AG04450 (cell line): ENCODE measurements around the gene UQCR10. TPM values are rescaled to one million over a fixed set of nuclear protein-coding genes. Genes with fewer than 3 reads are reported as not detected.
A peak's percentile ranks its signal among the peaks of the same experiment; 100 is the strongest.

Experiments
- CTCF ChIA-PET: fragments of 300-600, 350-600 bp; formaldehyde crosslinking; extraction: SDS; loops from one replicate; lab custom pipeline; 2022; ENCODE audit warnings: antibody characterized with exemption, inconsistent platforms; lab: Charles Lee
- POLR2A ChIA-PET: fragments of 350-600 bp; formaldehyde crosslinking; extraction: SDS; loops from one replicate; lab custom pipeline; 2021; ENCODE audit warnings: antibody characterized with exemption, inconsistent platforms; lab: Yijun Ruan, JAX
- DNase-seq: peaks from one replicate; pipeline ENCODE4 v3.0.0-alpha.2; 2011; ENCODE audit warnings: low read depth, low spot score
- H3K27ac ChIP-seq: one replicate; pipeline ENCODE4 v1.5.1; 2012; ENCODE audit warnings: low read depth, low read length, control low read depth
- H3K27me3 ChIP-seq: one replicate; pipeline ENCODE4 v1.6.0; 2012; ENCODE audit warnings: low read length; ENCODE audit not compliant: control insufficient read depth, insufficient read depth
- H3K4me3 ChIP-seq: 2 replicates; pipeline ENCODE4 v1.5.1; 2011; ENCODE audit warnings: mild to moderate bottlenecking, low read depth, low read length, control low read depth
- H3K9me3 ChIP-seq: 2 replicates; pipeline ENCODE4 v1.5.1; 2012; ENCODE audit warnings: low read length; ENCODE audit not compliant: control insufficient read depth, insufficient read depth
- polyA minus RNA-seq: library from RNA; depleted of rRNA, polyadenylated mRNA; stranded (reverse); fragments of >200 nt; gene quantifications from 2 replicates; pipeline ENCODE4 v1.2.3, GENCODE V29; 2011; rRNA and poly(A)+ RNA removed
- polyA plus RNA-seq: library from polyadenylated mRNA; depleted of rRNA; stranded (reverse); fragments of >200 nt; gene quantifications from 2 replicates; pipeline ENCODE4 v1.2.3, GENCODE V29; 2011; rRNA removed
- TF ChIP-seq, protein P1 (sequence below): IDR thresholded peaks from 2 replicates; pipeline ENCODE4 v1.5.1; 2011; ENCODE audit warnings: low read depth, low read length, control low read depth, inconsistent platforms

The UQCR10 gene
- polyA plus RNA-seq (170 and 197 TPM in 2 replicates), polyA minus RNA-seq (109 and 115 TPM in 2 replicates)

DNA sequence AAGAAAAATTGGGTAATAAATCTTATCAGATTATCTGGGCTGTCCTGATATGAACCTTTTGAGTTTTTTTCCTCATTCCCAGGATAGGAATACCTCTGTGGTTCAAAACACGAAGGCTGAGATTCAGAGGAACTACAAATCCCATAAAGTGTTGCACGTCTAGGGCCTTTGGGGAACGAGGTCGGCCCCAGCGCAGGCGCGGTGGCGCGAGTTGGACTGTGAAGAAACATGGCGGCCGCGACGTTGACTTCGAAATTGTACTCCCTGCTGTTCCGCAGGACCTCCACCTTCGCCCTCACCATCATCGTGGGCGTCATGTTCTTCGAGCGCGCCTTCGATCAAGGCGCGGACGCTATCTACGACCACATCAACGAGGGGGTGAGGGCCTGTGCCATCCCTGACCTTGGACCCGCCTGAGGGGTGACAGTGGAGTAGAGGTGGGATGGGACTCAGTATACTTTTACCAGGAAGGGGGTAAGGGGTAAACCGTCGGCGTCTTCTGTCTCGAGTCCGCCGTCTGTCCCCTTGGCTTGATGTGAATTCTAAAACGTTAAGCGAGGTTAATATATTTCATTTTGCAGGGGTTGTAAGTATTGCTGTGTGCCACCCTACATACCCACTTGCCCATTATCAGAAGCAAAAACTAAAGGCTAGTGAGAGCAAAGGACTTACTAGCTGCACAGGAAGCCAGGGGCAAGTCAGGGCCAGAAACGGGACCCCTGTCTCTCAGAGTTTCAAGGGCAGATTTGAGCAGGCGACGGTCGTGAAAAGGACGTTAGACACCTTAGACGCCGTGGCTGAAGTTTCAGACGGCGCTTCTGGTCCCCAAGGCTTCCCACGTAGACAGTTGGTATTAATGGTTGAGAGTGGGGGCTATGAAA lies at the start of gene UQCR10:
Gene UQCR10, plus strand, starts transcription at position 199 of the 881 bp plus-strand sequence. Its CDS starts 30 bp downstream, at position 229.
- POLR2A ChIA-PET: interaction anchor here (0.8 to 1.3 kb wide), 4 partner anchors 32 to 116 kb away, joined by 3 to 5 read pairs (median 4); no protein-coding TSS in a partner anchor
- TF ChIP-seq, protein P1, sequence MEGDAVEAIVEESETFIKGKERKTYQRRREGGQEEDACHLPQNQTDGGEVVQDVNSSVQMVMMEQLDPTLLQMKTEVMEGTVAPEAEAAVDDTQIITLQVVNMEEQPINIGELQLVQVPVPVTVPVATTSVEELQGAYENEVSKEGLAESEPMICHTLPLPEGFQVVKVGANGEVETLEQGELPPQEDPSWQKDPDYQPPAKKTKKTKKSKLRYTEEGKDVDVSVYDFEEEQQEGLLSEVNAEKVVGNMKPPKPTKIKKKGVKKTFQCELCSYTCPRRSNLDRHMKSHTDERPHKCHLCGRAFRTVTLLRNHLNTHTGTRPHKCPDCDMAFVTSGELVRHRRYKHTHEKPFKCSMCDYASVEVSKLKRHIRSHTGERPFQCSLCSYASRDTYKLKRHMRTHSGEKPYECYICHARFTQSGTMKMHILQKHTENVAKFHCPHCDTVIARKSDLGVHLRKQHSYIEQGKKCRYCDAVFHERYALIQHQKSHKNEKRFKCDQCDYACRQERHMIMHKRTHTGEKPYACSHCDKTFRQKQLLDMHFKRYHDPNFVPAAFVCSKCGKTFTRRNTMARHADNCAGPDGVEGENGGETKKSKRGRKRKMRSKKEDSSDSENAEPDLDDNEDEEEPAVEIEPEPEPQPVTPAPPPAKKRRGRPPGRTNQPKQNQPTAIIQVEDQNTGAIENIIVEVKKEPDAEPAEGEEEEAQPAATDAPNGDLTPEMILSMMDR: no peak

DNA sequence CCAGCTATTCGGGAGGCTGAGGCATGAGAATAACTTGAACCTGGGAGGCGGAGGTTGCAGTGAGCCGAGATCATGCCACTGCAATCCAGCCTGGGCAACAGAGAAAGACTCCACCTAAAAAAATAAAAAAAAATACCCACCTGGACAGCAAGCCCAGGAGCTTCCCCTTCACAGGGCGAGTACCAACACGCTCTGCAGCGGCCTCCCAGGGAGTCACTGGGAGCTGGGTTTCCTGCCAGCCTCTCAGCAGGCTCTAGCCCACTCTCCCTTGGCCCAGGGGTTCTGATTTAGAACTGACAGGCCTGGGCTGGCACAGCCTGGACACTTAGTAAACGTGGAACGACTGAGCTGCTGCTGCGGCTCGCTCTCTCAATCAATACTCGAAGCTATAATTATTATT lies 49.4 kb upstream of the UQCR10 start:
- H3K27ac ChIP-seq: no peak overlapping the region
- no peak overlapping the region for H3K4me3 ChIP-seq
- no peak for DNase-seq
- H3K27me3 ChIP-seq: peaks cover 62% of the 10 kb centered on the region
- ChIA-PET CTCF (no interaction called here), POLR2A (no interaction called here)
- no peaks in the 10 kb centered on the region; the same call in 1 of the 2 replicates for H3K9me3 ChIP-seq
- TF ChIP-seq, protein P1: no peak

More for the DNA sequence above, at the start of gene UQCR10:
- no peaks in the 10 kb centered on the region for H3K27me3 ChIP-seq
- peak within 1 kb of the TSS; percentile 100 for H3K4me3 ChIP-seq
- H3K27ac ChIP-seq: peak within 1 kb of the TSS; percentile 47
- H3K9me3 ChIP-seq: no peaks in the 10 kb centered on the region
- peak; percentile 69 for DNase-seq
- CTCF ChIA-PET: interaction anchor here (0.7 to 1.5 kb wide), 3 partner anchors 78 to 321 kb away, joined by 3 to 5 read pairs (median 3); no protein-coding TSS in a partner anchor

DNA sequence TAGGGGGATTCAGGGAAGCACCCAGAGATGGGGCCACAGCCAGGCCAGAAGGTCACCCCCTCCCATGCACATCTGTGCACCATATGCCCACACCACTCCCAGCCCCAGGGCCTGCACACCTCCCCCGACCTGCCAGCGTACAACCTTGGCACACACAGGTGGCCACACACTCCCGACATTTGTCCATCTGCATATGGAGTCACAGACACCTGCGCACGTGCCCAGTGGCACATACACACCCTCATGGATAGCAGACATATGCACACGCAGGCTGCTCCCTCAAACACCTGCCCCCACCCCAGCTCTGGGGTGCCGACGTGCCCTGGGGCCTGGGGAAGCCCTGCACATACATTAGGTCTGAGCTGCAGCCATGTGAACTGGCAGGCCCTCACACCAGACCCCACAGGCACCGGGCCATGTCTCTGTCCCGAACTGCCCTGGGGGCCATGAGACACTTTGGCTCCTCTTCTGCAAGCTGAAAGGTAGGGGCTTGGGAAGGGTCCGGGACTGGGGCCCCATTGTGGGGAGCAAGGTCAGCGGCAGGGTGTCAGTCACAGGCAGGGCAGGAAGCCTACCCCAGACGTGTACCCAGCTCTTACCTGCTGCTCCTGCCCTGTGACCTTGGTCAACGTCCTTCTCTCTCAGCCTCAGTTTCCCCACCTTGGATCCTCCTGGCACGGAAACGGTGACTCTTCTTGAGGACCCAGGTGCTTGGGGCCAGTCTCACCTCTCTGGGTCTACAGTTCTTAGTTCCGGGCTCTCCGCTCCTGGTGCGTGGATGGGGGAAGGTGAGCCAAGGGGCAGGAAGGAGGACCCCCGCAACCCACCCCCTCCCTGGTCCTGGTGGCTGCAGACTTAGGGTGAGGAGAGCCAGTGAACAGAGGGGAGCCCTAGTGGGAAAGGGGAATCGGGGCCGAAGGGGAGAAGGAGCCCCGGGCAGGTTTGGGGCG lies 47.9 kb upstream of the UQCR10 start:
- H3K27ac ChIP-seq: no peak overlapping the region
- H3K4me3 ChIP-seq: no peak overlapping the region
- ChIA-PET POLR2A (interaction anchor here (0.5 kb wide), 1 partner anchor 14 kb away, joined by 3 read pairs; no protein-coding TSS in a partner anchor), CTCF (interaction anchor here (0.6 kb wide), 1 partner anchor 131 kb away, joined by 4 read pairs; no protein-coding TSS in a partner anchor)
- TF ChIP-seq, protein P1: no peak
- H3K27me3 ChIP-seq: peaks cover 49% of the 10 kb centered on the region
- DNase-seq: no peak
- H3K9me3 ChIP-seq: no peaks in the 10 kb centered on the region; the same call in 1 of the 2 replicates

DNA sequence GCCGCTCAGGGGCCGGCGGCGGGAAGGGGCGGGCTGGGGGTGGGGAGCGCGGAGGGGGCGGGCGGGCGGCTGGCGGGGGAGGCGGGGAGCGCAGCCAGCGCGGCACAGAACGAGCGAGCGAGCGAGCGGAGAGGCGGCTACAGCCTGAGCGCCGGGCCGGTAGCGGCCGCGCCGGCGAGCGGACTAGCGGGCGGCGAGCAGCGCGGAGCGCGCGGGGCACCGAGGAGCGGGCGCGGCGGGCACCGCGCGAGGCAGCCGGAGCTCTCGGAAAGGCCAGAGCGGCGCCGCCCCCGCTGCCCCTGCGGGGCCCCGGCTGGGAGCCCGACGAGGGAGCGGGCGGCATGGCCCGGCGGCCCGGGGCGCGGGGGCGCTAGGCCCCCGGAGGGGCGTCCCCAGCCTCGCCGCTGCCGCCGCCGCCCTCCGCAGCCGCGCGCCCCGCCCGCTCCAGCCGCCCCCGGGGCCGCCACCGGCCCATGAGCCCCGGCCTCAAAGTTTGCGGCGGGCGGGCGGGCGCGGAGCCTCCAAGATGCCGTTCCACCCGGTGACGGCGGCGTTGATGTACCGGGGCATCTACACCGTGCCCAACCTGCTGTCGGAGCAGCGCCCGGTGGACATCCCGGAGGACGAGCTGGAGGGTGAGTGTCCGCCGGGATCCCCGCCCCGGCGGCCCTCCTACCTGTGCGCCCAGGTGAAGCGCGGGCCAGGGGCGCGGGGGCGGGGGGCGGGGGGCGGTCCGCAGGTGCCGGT lies 47.1 kb upstream of the UQCR10 start, which contains the start of gene CABP7:
Gene CABP7, plus strand, starts transcription at position 105 of the 747 bp plus-strand sequence. Its CDS starts 422 bp downstream, at position 527.
- Histone ChIP-seq H3K27me3 (peaks cover 50% of the 10 kb centered on the region), H3K9me3 (no peaks in the 10 kb centered on the region; the same call in 1 of the 2 replicates), H3K27ac (no peak within 1 kb of the TSS), H3K4me3 (no peak within 1 kb of the TSS)
- POLR2A ChIA-PET: no interaction called here
- TF ChIP-seq, protein P1: no peak
- DNase-seq: no peak
- CTCF ChIA-PET: no interaction called here
